T-helper 2 cell treated with Interferon-gamma antibody and Interleukin-4, amounts not matched to agents 100 ng/mL and 5 ng/mL, for 36 hours (primary cell): ENCODE measurements around the gene CD72. TPM values are rescaled to one million over a fixed set of nuclear protein-coding genes. Genes with fewer than 3 reads are reported as not detected.
"Not testable (repeated sequence)": the region's sequence is repeated elsewhere in the genome, so short reads cannot be mapped to it uniquely, and the experiment has no call there.

ENCODE experiments used
- intact Hi-C: fragments of 100-400 bp; cut with micrococcal nuclease; formaldehyde crosslinking; loops from one replicate; pipeline ENCODE4 v1.15.1; 2023
- total RNA-seq: library from RNA; stranded (reverse); gene quantifications from 2 replicates; pipeline ENCODE4 v1.2.3, GENCODE V29; 2022

The CD72 gene
- total RNA-seq, 1 donor from 2014 or later, result 7.0 TPM

- intact Hi-C loops, result no loop called here
Observed at GRCh38 chr9:35650341-35651158, 32.3 kb upstream of the CD72 start, which contains the start of gene SIT1. Gene SIT1, minus strand, starts transcription at chr9:35650931. Its CDS starts 78 bp downstream, at chr9:35650853.

GRCh38 chr9:35649431-35650340 lies 31.5 kb upstream of the CD72 start:
- intact Hi-C loops, result loop anchor here (1.0 to 5.0 kb wide), 4 partner anchors 8 to 163 kb away; partner anchors contain the start of genes GBA2, RGP1 and SPAG8

DNA sequence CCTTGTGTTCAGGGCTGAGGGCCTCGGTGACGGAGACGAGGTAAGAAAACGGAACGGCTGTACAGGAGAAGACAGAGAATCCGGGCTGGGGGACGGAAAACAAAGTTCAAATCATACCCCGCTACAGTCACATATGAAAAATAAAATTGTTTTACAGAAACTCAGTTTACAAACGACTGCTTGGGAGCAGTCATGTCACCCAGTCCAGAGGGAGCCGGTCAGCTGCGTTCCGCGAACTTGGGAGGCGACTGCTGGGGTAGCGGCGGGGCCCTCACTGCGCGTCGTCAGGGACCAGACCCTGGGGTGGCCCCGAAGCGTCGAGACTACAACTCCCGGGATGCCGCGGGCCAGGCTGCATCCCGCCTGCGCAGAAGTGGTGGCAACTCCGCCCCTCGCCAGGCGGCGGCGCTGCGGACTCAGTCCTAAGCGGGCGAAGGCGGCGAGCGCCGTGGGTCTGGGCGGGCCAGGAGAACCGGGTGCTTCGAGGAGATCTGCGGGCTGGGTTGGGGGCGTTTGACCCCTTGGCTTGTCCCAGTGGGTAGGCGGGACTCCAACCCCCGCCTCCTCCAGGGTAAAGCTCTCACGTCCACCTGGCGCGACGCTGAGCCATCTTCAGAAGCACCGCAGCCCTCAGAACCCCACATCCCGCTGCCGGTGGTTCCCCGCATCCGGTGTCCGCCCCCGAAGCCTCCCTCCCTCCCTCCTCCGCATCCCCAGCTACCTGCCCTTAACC lies 28.5 kb upstream of the CD72 start:
- intact Hi-C loops, result loop anchor here (1.0 to 5.0 kb wide), 6 partner anchors 27 to 166 kb away; partner anchors contain the start of genes CREB3, GBA2, RGP1 and SPAG8

DNA sequence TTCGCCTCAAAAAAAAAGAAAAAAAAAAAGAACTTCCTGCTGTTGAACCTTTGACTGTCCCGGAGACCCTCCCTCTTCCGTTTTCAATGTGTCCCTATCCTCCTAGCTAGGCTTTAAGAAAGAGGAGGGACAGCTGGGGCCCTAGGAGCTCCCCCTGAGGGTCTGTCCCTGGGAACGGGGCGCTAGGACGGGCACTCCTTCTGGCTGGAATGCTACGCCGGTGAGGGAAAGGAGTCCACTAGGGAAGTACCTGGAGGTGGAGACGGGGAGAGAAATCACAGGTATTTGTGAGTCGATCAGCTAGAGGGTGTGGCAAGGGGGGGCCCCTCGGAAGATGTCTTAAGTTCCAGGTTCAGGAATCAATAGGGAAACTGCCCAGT lies 27.9 kb upstream of the CD72 start:
- intact Hi-C loops, result loop anchor here (1.0 to 5.0 kb wide), 4 partner anchors 42 to 166 kb away; partner anchors contain the start of genes GBA2, RGP1 and SPAG8

- intact Hi-C loops, result loop anchor here (1.0 to 5.0 kb wide), 4 partner anchors 41 to 167 kb away; partner anchors contain the start of genes GBA2, RGP1 and SPAG8
Observed at GRCh38 chr9:35645736-35646135, 27.5 kb upstream of the CD72 start.

DNA sequence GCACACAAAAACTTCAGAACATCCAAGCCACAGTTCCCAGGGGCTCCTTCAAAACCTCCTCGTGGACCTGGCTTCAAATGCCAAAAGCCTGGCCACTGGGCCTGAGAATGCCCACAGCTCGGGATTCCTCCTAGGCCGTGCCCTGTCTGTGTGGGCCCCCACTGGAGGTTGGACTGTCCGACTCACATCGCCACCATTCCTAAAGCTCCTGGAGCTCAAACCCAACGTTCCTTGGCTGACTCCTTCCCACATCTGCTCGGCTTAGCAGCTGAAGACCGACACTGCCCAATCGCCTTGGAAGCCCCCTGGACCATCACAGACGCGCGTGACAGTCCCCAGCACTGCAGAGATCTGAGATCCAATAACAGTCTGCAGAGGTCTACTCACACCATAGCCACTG lies 24.8 kb upstream of the CD72 start:
- intact Hi-C loops, result no loop called here

DNA sequence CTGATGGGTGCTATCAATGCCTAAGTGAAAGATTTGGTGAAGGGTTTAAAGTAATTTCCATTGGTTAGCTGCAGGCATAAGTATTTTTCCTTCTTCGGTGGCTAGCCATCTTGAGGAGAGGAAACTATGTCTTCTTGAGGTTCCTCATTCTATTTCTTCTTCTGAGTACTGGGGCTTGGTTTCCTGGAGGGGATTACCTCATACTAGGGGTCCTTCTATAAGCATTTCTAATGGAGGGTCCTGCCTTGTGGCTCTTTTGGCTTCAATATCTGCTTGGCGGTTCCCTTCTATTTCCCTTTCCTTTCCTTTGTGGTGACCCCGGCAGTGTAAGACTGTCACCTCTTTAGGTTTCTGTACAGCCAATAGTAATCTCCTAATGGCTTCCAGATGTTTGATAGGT lies 23.3 kb upstream of the CD72 start:
- intact Hi-C loops, result not testable (repeated sequence)

DNA sequence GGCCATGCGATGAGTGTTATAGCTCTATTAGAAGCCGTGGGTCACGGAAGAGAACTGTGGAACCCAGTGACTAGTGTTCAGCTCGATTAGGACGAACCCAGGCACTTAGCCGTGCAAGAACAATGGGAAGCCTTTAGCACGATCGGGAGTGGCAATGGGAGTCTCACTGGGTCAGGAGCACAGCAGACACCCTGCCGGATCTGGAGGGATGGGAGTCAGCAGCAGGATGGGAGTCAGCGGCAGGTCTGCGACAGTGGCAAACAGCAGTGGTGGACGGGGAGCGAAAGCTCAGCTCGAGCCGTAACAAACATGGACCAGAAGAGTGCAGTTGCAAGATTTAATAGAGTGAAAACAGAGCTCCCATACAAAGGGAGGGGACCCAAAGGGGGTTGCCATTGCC lies 22.2 kb upstream of the CD72 start:
- intact Hi-C loops, result not testable (repeated sequence)

- intact Hi-C loops, result no loop called here
Observed at GRCh38 chr9:35639631-35640030, 21.4 kb upstream of the CD72 start.

- intact Hi-C loops, result not testable (repeated sequence)
Observed at GRCh38 chr9:35639225-35639624, 21.0 kb upstream of the CD72 start.

- intact Hi-C loops, result not testable (repeated sequence)
Observed at GRCh38 chr9:35638751-35639150, 20.5 kb upstream of the CD72 start.

- intact Hi-C loops, result not testable (repeated sequence)
Observed at GRCh38 chr9:35637427-35637955, 19.3 kb upstream of the CD72 start.

- intact Hi-C loops, result not testable (repeated sequence)
Observed at GRCh38 chr9:35636877-35637246, 18.6 kb upstream of the CD72 start.

DNA sequence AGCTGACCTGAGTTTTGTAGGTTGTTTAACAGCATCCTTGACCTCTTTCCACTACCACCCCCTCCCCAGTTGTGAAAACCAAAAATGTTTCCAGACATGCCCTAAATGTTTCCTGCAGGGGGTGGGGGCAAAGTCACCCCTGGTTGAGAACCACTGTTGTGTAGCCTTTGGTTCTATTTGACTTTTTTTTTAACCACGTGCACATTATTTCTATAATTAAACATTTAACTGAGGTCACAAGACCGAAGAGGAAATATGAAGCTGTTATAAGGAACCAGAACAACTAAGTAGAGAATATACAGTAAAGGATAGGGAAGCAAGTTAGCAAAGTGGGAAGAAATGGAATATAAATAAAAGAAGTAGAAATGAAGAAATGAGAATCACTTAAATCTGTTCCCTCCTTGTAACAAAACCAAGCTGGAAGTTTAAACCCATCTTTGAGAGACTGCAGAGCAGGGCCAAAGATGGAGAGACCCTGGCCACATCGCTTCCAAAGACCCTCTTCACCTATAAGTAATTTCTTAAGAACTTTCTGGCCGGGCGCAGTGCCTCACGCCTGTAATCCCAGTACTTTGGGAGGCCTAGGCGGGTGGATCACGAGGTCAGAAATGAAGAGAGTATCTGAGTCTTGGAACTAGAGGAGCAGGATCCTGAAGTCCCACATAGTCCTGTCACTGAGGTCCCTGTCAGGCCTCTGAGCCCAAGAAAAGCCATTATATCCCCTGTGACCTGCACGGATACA lies 18.1 kb upstream of the CD72 start:
- intact Hi-C loops, result no loop called here

DNA sequence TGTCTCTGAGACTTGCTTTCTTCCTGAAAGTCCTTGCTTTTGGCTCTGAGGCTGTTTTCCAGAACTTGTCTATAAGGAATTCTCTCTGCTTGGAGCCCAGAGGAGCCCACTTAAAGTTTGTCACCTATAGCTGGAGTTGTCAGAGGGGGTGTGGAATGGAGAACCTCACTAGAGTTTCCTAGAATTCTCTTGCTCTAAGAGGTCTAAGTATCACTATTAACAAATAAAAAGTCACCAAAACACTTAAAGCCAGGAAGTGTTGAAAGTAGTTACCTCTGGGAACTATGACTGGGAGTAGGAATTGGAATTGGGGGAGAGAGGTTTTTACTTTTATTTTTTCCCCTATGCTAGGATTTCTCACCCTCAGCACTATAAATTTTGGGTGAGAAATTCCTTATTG lies 17.5 kb upstream of the CD72 start:
- intact Hi-C loops, result no loop called here

DNA sequence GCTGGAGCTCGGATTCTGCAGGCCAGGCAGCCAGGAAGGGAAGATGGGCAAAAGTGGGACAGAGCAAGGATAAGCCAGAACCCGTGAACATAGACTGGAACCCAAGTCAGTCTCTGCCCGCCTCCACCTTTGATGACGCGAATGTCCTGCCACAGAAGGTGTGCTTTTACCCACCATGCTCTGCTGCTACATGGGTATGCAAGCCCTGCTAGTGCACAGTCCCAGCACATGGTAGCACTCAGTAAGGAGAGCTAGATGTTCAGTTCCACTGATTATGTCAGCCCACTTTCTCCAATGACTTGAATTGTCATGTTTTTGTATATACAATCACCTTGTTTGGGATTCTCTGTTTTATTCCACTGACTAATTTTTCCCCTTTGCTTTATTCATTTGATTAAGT lies 11.4 kb upstream of the CD72 start:
- intact Hi-C loops, result no loop called here

DNA sequence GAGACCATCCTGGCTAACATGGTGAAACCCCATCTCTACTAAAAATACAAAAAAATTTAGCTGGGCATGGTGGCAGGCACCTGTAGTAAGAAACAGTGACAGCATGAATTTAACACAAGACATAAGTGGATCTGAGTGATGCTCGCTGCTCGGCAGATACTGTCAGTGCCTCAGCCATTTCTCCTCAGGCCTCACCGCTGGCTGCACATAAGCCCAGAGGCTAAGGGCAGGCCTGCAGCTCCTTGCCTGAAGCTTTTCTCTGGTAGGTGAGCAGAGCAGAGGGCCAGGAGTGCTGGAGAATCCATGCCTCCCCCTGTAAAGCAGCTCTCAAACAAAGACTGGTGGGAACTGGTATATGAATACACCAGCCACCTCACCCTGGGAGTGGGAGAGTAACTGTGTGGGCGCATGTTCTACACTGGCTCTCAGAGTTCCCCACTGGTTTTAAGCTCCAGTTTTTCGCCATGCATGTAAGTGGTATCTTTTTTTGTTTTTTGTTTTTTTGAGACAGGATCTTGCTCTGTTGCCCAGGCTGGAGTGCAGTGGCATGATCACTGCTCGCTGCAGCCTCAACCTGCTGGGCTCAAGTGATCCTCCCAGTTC lies 10.3 kb upstream of the CD72 start:
- intact Hi-C loops, result no loop called here

- intact Hi-C loops, result no loop called here
Observed at GRCh38 chr9:35627575-35627974, 9.4 kb upstream of the CD72 start.

DNA sequence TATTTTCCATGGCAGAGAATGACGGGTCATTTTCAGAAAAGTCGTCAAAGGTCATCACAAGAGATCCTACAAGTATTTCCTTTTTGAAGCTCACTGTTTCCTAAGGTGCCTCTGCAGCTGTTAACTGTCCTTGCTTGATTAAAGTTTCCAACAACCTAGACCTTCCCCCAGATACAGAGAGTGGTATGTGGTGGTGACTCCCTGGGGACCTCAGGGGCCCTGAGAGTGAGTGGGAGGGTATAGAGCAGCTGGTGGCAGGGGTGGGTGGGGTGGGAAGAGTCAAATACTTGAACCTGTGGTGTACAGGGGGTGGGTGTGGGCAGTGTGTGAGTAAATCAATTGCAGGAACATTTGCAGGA lies 1.6 kb upstream of the CD72 start:
- intact Hi-C loops, result loop anchor here (1.0 kb wide), 1 partner anchor 28 kb away; no protein-coding TSS in a partner anchor
